D721Med (cell line): Measurements from ENCODE around the gene FAM110A.

Experiments
- DNase-seq: peaks from one replicate; pipeline ENCODE4 v3.0.0; 2011; ENCODE audit warnings: low spot score; ENCODE audit not compliant: insufficient read length
- FAIRE-seq: peaks from 2 replicates; lab custom pipeline; 2011; peaks lifted over from hg19 to GRCh38; lab: Jason Lieb, UNC
- TF ChIP-seq, protein P1 (sequence below): IDR thresholded peaks from 2 replicates; pipeline ENCODE4 v1.5.1; 2012; ENCODE audit warnings: mild to moderate bottlenecking, control low read depth; ENCODE audit not compliant: insufficient read depth; ENCODE audit errors: missing control alignments

Gene FAM110A

DNA sequence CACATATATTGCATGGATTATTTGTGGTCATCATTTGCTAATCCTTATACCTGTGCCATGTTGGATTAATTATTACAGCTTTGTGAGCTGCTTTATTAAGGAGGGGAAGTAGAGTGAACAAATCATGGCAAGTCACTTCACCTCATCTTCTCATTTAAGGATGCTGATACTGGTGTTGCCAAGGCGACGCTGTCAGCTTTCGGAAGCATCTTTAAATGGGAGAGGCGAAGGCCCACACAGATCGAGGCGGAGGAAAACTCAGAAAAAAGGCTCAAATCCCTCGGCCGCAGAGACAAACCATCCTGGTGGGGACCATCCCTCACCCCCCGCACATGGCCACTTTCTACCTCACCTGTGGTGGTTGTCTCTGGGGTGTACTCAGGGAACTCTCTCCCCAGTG, 34.8 kb downstream of the FAM110A start:
- TF ChIP-seq, protein P1, sequence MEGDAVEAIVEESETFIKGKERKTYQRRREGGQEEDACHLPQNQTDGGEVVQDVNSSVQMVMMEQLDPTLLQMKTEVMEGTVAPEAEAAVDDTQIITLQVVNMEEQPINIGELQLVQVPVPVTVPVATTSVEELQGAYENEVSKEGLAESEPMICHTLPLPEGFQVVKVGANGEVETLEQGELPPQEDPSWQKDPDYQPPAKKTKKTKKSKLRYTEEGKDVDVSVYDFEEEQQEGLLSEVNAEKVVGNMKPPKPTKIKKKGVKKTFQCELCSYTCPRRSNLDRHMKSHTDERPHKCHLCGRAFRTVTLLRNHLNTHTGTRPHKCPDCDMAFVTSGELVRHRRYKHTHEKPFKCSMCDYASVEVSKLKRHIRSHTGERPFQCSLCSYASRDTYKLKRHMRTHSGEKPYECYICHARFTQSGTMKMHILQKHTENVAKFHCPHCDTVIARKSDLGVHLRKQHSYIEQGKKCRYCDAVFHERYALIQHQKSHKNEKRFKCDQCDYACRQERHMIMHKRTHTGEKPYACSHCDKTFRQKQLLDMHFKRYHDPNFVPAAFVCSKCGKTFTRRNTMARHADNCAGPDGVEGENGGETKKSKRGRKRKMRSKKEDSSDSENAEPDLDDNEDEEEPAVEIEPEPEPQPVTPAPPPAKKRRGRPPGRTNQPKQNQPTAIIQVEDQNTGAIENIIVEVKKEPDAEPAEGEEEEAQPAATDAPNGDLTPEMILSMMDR: no peak
- no peak for FAIRE-seq
- no peak for DNase-seq

DNA sequence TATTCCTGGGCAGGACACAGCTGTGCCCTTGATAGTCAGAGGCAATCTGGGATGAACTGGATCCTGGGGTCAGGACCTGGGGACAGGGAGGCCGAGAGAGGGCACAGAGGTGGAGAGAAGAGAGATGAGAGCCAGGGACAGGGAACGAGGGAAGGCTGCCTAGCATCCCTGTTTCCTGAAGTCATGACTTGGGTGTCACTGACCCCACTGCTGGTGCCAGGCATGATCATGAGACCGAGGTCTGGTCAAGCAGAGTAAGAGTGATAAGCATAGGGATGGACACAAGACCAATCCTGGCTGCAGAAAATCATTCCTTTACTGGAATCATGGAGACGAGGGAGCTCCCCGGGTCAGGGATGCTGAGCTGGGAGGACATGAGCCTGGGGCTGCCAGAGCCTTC, 36.1 kb downstream of the FAM110A start:
- TF ChIP-seq, protein P1: no peak
- DNase-seq (no peak), FAIRE-seq (no peak)

DNA sequence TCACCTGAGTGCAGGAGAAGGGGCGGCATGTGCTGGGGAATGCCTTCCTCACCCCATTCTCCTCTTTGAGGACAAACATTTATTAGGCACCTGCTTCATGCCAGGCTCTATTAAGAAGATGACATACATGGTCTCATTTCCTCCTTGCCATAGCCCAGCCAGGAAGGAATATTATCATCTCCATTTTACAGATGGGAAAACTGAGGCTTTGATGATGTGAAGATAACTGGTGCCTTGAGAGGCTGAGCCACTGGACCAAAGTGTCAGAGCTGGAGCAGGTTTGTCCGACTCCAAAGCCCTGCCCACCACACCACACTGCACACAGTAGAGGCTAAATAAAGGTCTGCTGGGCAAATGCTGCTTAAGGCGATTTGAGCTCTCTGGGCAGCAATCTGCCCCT, 37.2 kb downstream of the FAM110A start:
- DNase-seq (no peak), FAIRE-seq (no peak)
- TF ChIP-seq, protein P1: no peak

DNA sequence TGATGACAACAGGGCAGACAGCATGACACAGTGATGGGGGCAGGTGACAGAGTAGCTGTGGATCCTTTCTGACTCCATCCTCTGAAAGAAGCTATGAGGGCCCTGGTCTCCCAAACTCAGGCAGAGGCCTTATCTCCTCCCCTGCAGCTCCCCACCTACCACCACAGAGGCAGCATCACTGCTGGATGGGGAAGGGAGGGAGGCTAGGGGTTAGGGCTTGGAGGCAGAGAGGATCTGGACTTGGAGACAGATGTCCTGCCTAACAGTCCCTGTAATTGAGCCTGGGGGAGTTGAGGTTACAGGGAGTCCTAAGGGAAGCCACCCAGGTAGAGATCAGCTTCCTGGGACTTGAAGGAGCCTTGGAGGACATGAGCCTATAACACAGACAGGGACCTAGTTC, 37.9 kb downstream of the FAM110A start:
- no peak for FAIRE-seq
- TF ChIP-seq, protein P1: no peak
- DNase-seq: no peak

DNA sequence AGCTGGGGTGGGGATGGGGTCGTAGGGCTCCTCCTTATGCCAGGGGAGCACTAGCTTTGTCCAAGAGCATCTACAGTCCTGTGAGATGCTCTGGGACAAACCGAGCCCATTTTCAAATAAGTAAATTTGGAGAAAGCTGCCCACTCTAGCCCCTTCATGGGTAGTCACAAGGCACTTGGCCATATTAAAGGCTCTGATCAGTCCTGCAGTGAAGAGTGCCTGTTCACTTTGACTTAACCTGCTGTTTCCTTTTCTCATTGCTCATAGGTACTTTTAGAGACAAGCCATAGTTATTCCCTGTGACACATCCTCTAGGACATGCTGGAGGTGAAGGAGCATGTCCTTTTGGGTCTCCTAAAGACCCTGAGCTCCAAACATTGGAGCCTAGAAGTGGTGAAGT, 38.4 kb downstream of the FAM110A start:
- TF ChIP-seq, protein P1: no peak
- DNase-seq (no peak), FAIRE-seq (no peak)

DNA sequence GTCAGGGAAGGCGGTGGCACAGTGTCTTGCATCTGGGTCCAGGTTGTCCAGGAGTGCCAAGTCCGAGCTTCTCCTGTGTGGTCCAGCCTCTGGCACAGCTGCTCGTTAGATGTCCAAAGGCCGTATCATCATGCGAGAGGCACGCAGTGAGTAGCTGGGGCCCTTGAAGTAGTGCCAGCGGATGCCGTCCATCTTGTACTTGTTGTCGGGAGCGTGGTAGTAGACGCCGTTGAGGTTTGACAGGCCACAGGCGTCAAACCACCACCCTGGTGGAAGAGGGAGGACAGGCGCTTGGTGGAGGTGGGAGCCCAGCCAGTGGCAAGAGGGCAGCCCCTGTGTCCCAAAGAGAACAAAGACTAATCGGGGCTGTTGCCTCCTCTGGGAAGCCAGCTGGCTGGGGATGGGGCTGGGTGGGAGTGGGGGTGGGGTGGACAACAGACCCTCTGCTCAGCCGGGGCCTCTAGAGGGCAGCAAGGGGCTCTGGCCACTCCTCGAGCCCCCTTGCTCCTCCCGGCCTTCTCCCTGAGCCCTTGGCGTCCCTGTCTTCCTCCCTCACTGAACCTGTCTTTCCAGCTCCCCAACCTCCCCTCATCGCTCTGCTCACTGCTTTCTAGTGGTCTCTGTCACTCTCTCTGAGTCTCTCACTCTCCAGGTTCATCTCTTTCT, 39.5 kb downstream of the FAM110A start:
- no peak for FAIRE-seq
- TF ChIP-seq, protein P1: no peak

DNA sequence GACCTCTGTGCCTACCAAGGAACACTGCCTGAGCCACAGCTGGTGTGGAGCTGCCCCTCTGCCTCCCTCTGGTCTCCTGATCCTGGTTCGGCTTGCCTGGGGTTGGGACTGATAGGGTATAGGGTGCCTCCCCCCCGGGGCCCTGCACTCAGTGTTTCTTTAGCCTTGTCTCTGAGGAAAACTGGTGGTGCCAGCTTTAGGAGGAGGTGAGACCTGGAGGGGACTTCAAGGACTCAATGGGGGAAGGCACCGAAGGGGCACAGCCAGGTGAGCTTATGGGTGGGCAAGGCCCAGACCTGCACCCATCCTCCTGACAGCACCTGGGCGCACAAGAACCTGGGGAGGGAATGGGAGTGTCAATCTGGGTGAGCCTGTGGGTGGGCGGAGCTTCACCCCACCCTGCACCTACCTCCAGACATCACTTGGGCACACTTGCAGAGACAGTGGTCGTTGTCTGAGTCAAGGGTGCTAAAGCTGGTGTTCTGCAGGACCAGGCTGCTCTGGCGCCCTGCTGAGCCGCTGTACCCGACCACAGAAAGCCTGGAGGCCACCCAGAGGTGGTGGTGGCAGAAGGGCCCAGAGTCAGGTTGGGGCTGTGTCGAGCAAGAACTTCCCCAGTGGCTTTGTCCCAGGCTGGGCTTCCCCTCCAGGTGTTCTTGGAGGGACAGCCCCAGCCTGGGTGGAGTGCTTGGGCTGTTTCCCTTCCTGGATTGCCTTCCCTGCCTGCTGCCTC, 40.5 kb downstream of the FAM110A start:
- DNase-seq (no peak), FAIRE-seq (no peak)
- TF ChIP-seq, protein P1: no peak

More for the DNA sequence above, 39.5 kb downstream of the FAM110A start:
- no peak for DNase-seq
